Glomerular visceral epithelial cell (primary cell): ENCODE results near the gene ZMYND8.
"Not testable (repeated sequence)": the region's sequence is repeated elsewhere in the genome, so short reads cannot be mapped to it uniquely, and the experiment has no call there.

Source experiments
- DNase-seq: peaks from one replicate; pipeline ENCODE4 v3.0.0-alpha.2; 2016; ENCODE audit errors: extremely low spot score

ZMYND8 gene

GRCh38 chr20:47265214-47265613 lies 91.3 kb downstream of the ZMYND8 start:
- no peak for DNase-seq

GRCh38 chr20:47264137-47264769 lies 92.2 kb downstream of the ZMYND8 start:
- DNase-seq = not testable (repeated sequence)

GRCh38 chr20:47263465-47264084 lies 92.9 kb downstream of the ZMYND8 start:
- no peak for DNase-seq

GRCh38 chr20:47263080-47263464 lies 93.4 kb downstream of the ZMYND8 start:
- no peak for DNase-seq

GRCh38 chr20:47262365-47263013 lies 94.0 kb downstream of the ZMYND8 start:
- DNase-seq = no peak

- no peak for DNase-seq
Measured at GRCh38 chr20:47262008-47262364, 94.5 kb downstream of the ZMYND8 start.

- not testable (repeated sequence) for DNase-seq
Measured at GRCh38 chr20:47261161-47261774, 95.2 kb downstream of the ZMYND8 start.

GRCh38 chr20:47260540-47261126 lies 95.9 kb downstream of the ZMYND8 start:
- DNase-seq = not testable (repeated sequence)

- DNase-seq = no peak
Measured at GRCh38 chr20:47258745-47259695, 97.5 kb downstream of the ZMYND8 start.

GRCh38 chr20:47257771-47258170 lies 98.7 kb downstream of the ZMYND8 start:
- DNase-seq = no peak

- DNase-seq = no peak
Measured at GRCh38 chr20:47257256-47257655, 99.2 kb downstream of the ZMYND8 start.

- no peak for DNase-seq
Measured at GRCh38 chr20:47256668-47257236, 99.7 kb downstream of the ZMYND8 start.

- DNase-seq = no peak
Measured at GRCh38 chr20:47253872-47254271, 102.6 kb downstream of the ZMYND8 start.

GRCh38 chr20:47252879-47253307 lies 103.6 kb downstream of the ZMYND8 start:
- no peak for DNase-seq

- no peak for DNase-seq
Measured at GRCh38 chr20:47251154-47252020, 105.1 kb downstream of the ZMYND8 start.

GRCh38 chr20:47250360-47250759 lies 106.1 kb downstream of the ZMYND8 start:
- DNase-seq = no peak

- DNase-seq = no peak
Measured at GRCh38 chr20:47249913-47250312, 106.6 kb downstream of the ZMYND8 start.

GRCh38 chr20:47248448-47248966 lies 108.0 kb downstream of the ZMYND8 start:
- no peak for DNase-seq

GRCh38 chr20:47247972-47248371 lies 108.5 kb downstream of the ZMYND8 start:
- no peak for DNase-seq
